H1 (cell line): Measurements from ENCODE around the gene TCN2. TPM values are rescaled to one million over a fixed set of nuclear protein-coding genes. Genes with fewer than 3 reads are reported as not detected.

Source experiments
- CREB1 ChIP-seq: IDR thresholded peaks from 2 replicates; pipeline ENCODE4 v1.6.1; 2012; ENCODE audit warnings: inconsistent platforms
- CTBP2 ChIP-seq: IDR thresholded peaks from 2 replicates; pipeline ENCODE4 v1.7.0; 2011; ENCODE audit warnings: borderline replicate concordance, mild to moderate bottlenecking, moderate library complexity, mixed read lengths, low read length; ENCODE audit not compliant: insufficient read depth, insufficient read length
- EP300 ChIP-seq, 2 experiments: IDR thresholded peaks; 1 replicate in 1 of 2; 2 replicates in 1 of 2; pipeline ENCODE4 v1.6.1; 2011 to 2012; ENCODE audit warnings: low read depth in 2 of 2, low read length in 2 of 2, mild to moderate bottlenecking in 2 of 2, borderline replicate concordance in 1 of 2, inconsistent platforms in 1 of 2, moderate library complexity in 1 of 2
- KDM5A ChIP-seq: fragments of 200-600 bp; IDR thresholded peaks from 2 replicates; pipeline ENCODE4 v1.7.1; 2012; ENCODE audit warnings: mild to moderate bottlenecking, low read length, inconsistent platforms, mixed read lengths
- POU5F1 ChIP-seq: IDR thresholded peaks from 2 replicates; pipeline ENCODE4 v1.6.1; 2011; ENCODE audit warnings: low read depth, mild to moderate bottlenecking, low read length, moderate library complexity
- SRF ChIP-seq: IDR thresholded peaks from 2 replicates; pipeline ENCODE4 v1.6.1; 2011; ENCODE audit warnings: mild to moderate bottlenecking, low read depth, low read length, moderate library complexity
- polyA plus RNA-seq, 7 experiments: library from polyadenylated mRNA; depleted of rRNA in 3 of 7; stranded (reverse) in 5 of 7; unstranded in 2 of 7; fragments of >200 nt in 5 of 7; fragments of 200-250 nt in 2 of 7; gene quantifications; 1 replicate in 5 of 7; 2 replicates in 1 of 7; 4 replicates in 1 of 7; pipeline versions ENCODE4 v1.2.1 to v1.2.3, GENCODE V29; 2011 to 2013; ENCODE audit warnings: missing spikeins in 2 of 7, mixed read lengths in 2 of 7
- total RNA-seq: library from RNA; stranded (reverse); fragmentation: NEBNext Ultra II Directional; extraction: Animal tissue kit (Norgen Biotek cat#: 25700); gene quantifications from 2 replicates; pipeline ENCODE4 v1.2.1, GENCODE V29; 2021
- TF ChIP-seq, protein P1 (sequence below): IDR thresholded peaks from 2 replicates; pipeline ENCODE4 v1.6.1; 2011; ENCODE audit warnings: low read length, improper control_type of control experiment

The TCN2 gene
- total and polyA plus RNA-seq, 2 of the 8 experiments (the other 6 are each of a cell fraction or from before 2014, with no cell fraction given): 30.0 to 87.8 TPM

DNA sequence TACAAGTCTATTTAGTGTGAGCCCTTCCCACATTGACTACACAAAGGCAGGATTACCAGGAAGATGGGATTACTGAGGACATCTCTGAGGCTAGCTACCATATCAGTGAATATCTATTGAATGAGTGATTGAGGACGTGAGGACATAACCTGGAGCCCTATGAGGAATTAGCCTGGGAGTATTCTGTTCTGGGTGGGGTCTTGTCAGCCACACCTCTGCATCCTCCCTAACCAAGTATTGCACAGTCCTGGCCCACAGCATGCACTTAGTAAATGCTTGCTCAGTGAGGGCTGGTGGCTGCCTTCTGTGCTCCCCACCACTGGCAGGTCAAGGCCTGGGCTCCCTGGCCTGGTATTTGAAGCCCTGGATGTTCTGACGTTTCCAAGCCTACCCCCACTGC is 45.9 kb downstream of the TCN2 start (continued):
- no peak for TF ChIP-seq CTBP2
- TF ChIP-seq CREB1: no peak
- no peak for TF ChIP-seq EP300 (IDR thresholded peaks at IDR 0.05; ENCODE audit: borderline replicate concordance in 1 of 2, low read depth in 2 of 2, low read length in 2 of 2)
- no peak for TF ChIP-seq KDM5A
- TF ChIP-seq, protein P1, sequence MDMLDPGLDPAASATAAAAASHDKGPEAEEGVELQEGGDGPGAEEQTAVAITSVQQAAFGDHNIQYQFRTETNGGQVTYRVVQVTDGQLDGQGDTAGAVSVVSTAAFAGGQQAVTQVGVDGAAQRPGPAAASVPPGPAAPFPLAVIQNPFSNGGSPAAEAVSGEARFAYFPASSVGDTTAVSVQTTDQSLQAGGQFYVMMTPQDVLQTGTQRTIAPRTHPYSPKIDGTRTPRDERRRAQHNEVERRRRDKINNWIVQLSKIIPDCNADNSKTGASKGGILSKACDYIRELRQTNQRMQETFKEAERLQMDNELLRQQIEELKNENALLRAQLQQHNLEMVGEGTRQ: no peak
- no peak for TF ChIP-seq POU5F1
- TF ChIP-seq SRF: no peak
